Hematopoietic multipotent progenitor cell treated with erythropoietin and hydrocortisone succinate and interleukin-3 and kit ligand, for 4 days (in vitro differentiated cells): ENCODE measurements around the gene USH2A.

Source experiments
- DNase-seq: peaks from one replicate; pipeline ENCODE4 v3.0.0-alpha.2; 2015

The USH2A gene

DNA sequence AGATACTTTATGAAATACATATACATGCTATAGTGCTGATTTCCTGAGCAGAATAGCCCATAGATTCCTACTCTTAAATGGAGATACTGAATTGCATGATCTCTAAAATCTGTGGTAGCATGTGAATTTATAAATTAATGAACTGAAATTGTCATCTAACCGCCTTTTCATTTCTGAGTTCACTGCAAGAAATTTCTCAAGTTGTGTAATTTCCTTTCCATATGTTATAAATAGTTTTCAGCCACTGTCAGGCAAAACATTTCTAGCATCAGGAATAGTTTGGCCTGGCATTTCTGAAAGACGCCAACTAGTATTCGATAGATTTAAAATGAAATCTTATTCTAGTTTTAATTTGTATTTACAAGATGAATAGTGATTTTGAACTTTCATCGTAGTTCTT, 310.1 kb downstream of the USH2A start:
- DNase-seq: no peak

DNA sequence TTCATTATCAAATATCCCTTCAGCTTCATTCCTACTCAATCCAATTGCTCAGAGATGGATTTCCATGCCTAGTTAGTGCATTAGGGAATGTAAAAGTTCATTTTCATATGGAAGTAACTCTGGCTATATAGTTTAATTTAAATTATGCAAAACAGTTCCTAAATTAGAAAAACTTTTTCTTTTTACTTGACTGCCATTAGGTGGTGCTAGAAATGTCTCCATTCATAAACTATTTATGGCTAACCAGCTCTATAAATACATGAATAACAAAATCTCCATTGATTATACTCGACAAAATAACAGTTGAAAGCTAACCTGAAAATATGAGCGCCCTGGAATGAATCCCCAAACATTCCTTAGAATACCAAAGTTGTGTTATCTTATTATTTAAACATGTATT, 311.4 kb downstream of the USH2A start:
- DNase-seq: no peak

- no peak for DNase-seq
These were observed 327.8 kb downstream of the USH2A start for GRCh38 chr1:216095400-216095799.

DNA sequence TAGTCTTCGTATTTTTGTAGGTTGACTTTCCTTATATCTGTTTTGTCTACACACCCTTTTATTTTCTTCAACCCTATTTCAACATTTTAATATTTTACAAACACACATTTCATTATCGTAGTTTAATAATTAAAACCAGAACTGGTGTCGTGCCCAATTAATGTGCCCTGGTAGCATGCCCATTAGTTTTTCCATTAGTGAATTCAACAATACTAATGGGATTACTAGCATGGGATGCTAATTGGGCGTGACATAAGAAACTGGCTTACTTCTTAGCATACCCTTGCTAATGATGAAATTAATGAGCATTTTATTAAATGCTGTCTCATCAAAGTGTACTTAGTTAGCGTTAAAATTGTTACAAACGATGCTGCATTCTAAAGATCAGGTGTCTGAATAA, 332.7 kb downstream of the USH2A start:
- DNase-seq: no peak

DNA sequence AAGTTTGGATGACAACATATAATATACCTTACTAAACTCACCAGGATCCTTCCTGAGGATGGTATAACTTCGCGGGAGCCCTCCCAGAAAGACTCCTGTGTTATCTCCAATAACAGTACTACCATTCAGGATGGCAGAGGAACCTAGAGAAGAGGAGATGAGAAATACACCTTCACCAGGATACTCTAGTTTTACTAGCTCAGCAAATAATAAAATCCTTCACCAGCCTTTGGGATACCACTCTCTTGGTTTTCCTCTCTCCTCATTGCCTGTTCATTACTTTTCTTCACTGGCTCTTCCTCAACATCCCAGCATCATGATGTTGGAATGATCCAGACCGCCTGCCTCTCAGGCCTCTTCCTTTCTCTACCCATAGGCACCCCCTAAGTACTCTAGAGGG, 336.6 kb downstream of the USH2A start:
- DNase-seq: no peak

- no peak for DNase-seq
These were observed 341.8 kb downstream of the USH2A start for GRCh38 chr1:216081445-216081844.

DNA sequence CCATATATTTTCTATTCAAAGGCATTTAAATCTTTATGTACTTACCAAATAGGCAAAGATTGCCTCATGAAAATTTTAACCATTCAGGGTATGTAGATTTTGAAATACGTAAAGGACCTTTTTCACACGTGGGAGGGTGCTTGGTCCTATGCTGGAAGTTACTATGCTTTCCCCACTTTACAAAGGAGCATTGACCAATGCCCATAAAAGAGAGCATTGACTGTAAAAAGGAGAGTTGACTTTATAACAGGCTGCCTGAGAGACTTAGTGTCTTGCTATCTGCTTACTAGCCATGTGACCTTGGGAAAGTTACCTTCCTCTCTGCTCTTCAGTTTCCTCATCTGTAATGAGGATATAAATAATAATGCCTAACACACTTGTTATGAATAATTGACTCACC, 346.5 kb downstream of the USH2A start:
- no peak for DNase-seq

- DNase-seq: no peak
These were observed 347.9 kb downstream of the USH2A start for GRCh38 chr1:216075339-216075738.

- no peak for DNase-seq
These were observed 349.3 kb downstream of the USH2A start for GRCh38 chr1:216073793-216074595.

- no peak for DNase-seq
These were observed 352.0 kb downstream of the USH2A start for GRCh38 chr1:216071262-216071661.

GRCh38 chr1:216064643-216065042, 358.6 kb downstream of the USH2A start:
- DNase-seq: no peak

- no peak for DNase-seq
These were observed 365.3 kb downstream of the USH2A start for GRCh38 chr1:216057947-216058346.

- no peak for DNase-seq
These were observed 366.2 kb downstream of the USH2A start for GRCh38 chr1:216057063-216057462.

- no peak for DNase-seq
These were observed 368.2 kb downstream of the USH2A start for GRCh38 chr1:216055004-216055403.

GRCh38 chr1:216054600-216054999, 368.6 kb downstream of the USH2A start:
- DNase-seq: no peak

DNA sequence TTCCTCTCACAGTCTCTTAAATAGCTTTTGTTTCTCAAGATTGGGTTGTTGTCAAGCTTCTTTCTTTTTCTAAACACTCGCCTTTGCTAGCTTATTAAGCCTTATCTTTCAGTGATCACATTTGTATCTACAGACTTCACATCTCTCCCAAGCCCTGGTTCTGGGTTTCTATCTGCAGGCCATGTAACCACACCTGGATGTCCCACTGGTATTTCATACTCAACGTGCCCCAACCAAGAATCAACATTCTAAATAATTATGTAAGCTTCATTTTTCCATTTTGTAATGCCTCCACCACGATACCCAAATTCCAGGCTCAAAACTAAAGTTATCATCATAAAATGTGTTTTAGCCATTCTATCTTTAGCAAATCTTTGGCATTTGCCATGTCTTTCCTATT, 372.2 kb downstream of the USH2A start:
- no peak for DNase-seq

- no peak for DNase-seq
These were observed 373.4 kb downstream of the USH2A start for GRCh38 chr1:216049741-216050430.

- DNase-seq: no peak
These were observed 375.3 kb downstream of the USH2A start for GRCh38 chr1:216047811-216048572.

- no peak for DNase-seq
These were observed 376.9 kb downstream of the USH2A start for GRCh38 chr1:216046336-216046735.

GRCh38 chr1:216045400-216045799, 377.8 kb downstream of the USH2A start:
- DNase-seq: no peak

DNA sequence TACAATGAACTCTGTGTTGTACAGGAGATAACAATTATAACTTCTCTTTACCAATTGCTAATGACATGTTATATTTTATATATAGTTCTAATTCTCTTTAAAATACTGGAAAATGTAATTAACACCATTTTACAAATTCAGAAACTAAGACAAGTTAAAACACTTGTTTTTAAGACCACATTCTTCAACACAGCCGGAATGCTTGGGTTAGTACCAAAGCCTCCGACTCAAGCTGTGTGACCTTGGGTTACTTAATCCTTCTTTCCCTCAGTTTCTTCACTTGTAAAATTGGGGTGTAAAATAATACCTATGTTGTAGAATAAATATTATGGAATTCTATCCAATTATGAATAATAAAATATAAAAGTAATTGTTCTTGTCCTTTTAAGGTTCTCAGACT, 378.7 kb downstream of the USH2A start:
- no peak for DNase-seq

DNA sequence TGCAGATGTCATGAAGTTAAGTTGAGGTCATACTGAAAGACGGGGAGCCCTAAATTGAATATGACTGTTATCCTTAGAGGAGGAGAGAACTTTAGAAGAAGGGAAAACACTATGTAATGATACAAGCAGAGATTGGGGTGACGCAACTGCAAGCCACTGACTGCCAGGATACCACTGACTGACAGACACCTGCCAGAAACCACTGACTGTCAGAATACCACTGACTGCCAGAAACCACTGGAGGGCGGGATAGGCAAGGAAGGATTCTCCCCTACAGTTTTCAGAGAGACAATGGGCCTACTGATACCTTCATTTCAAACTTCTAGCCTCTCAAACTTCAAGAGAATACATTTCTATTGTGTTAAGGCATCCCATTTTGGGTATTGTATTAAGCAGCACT, 388.7 kb downstream of the USH2A start:
- peak; percentile 10 for DNase-seq

- no peak for DNase-seq
These were observed 390.2 kb downstream of the USH2A start for GRCh38 chr1:216032961-216033614.
